Osteocyte (in vitro differentiated cells): Measurements from ENCODE around the gene BMPR1B. TPM values are rescaled to one million over a fixed set of nuclear protein-coding genes. Genes with fewer than 3 reads are reported as not detected.

ENCODE experiments used
- DNase-seq: peaks from one replicate; pipeline ENCODE4 v3.0.0; 2021; ENCODE audit warnings: mixed read lengths; ENCODE audit not compliant: unreplicated experiment; ENCODE audit errors: extremely low spot score
- H3K27ac Mint-ChIP-seq: one replicate; pipeline ENCODE4 v1.8.0; 2021; ENCODE audit warnings: mild to moderate bottlenecking, mixed read lengths; ENCODE audit not compliant: unreplicated experiment
- H3K27me3 Mint-ChIP-seq: one replicate; pipeline ENCODE4 v1.8.0; 2021; ENCODE audit warnings: mixed read lengths; ENCODE audit not compliant: unreplicated experiment
- H3K36me3 Mint-ChIP-seq: one replicate; pipeline ENCODE4 v1.8.0; 2021; ENCODE audit warnings: mixed read lengths; ENCODE audit not compliant: unreplicated experiment
- H3K4me1 Mint-ChIP-seq: one replicate; pipeline ENCODE4 v1.8.0; 2021; ENCODE audit warnings: mixed read lengths; ENCODE audit not compliant: unreplicated experiment
- H3K4me3 Mint-ChIP-seq: one replicate; pipeline ENCODE4 v1.8.0; 2021; ENCODE audit warnings: mild to moderate bottlenecking, moderate library complexity, mixed read lengths; ENCODE audit not compliant: unreplicated experiment
- H3K9me3 Mint-ChIP-seq: one replicate; pipeline ENCODE4 v1.8.0; 2021; ENCODE audit warnings: mixed read lengths; ENCODE audit not compliant: unreplicated experiment
- total RNA-seq: library from RNA; stranded (reverse); gene quantifications from 2 replicates; pipeline ENCODE4 v1.2.1, GENCODE V29; 2021
- TF ChIP-seq, protein P1 (sequence below): fragments of 200-600 bp; sonication (generic); IDR thresholded peaks from 2 replicates; pipeline ENCODE4 v1.5.0; 2021; ENCODE audit warnings: antibody characterized with exemption, mild to moderate bottlenecking, moderate library complexity

BMPR1B gene
- total RNA-seq, 1 donor from 2014 or later, result 1.5 TPM

- H3K27ac Mint-ChIP-seq, result no peak overlapping the region
- H3K4me3 Mint-ChIP-seq, result no peak overlapping the region
- H3K27me3 Mint-ChIP-seq, result no peaks in the 10 kb centered on the region
- peaks cover 2% of the 10 kb centered on the region for H3K4me1 Mint-ChIP-seq
- H3K9me3 Mint-ChIP-seq, result no peaks in the 10 kb centered on the region
- no peaks in the 10 kb centered on the region for H3K36me3 Mint-ChIP-seq
- no peak for DNase-seq
- TF ChIP-seq, protein P1, sequence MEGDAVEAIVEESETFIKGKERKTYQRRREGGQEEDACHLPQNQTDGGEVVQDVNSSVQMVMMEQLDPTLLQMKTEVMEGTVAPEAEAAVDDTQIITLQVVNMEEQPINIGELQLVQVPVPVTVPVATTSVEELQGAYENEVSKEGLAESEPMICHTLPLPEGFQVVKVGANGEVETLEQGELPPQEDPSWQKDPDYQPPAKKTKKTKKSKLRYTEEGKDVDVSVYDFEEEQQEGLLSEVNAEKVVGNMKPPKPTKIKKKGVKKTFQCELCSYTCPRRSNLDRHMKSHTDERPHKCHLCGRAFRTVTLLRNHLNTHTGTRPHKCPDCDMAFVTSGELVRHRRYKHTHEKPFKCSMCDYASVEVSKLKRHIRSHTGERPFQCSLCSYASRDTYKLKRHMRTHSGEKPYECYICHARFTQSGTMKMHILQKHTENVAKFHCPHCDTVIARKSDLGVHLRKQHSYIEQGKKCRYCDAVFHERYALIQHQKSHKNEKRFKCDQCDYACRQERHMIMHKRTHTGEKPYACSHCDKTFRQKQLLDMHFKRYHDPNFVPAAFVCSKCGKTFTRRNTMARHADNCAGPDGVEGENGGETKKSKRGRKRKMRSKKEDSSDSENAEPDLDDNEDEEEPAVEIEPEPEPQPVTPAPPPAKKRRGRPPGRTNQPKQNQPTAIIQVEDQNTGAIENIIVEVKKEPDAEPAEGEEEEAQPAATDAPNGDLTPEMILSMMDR, result no peak
These were observed 326.8 kb downstream of the BMPR1B start for GRCh38 chr4:95084584-95084983.

- Mint-ChIP-seq H3K27me3 (no peaks in the 10 kb centered on the region), H3K4me3 (no peak overlapping the region), H3K27ac (no peak overlapping the region), H3K4me1 (peaks cover 2% of the 10 kb centered on the region), H3K36me3 (no peaks in the 10 kb centered on the region), H3K9me3 (no peaks in the 10 kb centered on the region)
- DNase-seq, result no peak
- TF ChIP-seq, protein P1, result no peak
These were observed 327.5 kb downstream of the BMPR1B start for GRCh38 chr4:95085124-95085833.

DNA sequence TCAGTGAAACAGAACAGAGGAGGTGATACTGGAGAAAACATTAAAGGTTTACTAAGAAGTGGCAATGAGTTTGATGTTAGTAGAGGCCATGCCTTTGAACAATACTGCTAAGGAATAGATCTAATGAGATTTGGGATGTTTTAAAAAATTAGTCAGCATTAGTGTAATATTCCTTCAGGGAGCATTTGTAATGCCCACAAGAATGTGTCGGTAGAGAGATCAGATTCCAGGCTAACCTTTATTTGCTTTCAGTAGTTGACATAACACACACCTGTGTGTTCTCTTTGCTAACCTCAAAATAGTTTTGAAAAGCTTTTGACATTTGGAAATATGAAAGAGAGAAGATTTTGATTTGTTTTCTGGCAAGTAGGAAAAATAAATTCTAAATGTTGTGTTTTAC is 328.8 kb downstream of the BMPR1B start:
- no peaks in the 10 kb centered on the region for H3K36me3 Mint-ChIP-seq
- H3K27me3 Mint-ChIP-seq, result no peaks in the 10 kb centered on the region
- no peak for DNase-seq
- H3K4me3 Mint-ChIP-seq, result no peak overlapping the region
- peaks cover 5% of the 10 kb centered on the region for H3K4me1 Mint-ChIP-seq
- TF ChIP-seq, protein P1, result no peak
- no peak overlapping the region for H3K27ac Mint-ChIP-seq
- no peaks in the 10 kb centered on the region for H3K9me3 Mint-ChIP-seq

- TF ChIP-seq, protein P1, result no peak
- DNase-seq, result no peak
- peaks cover 8% of the 10 kb centered on the region for H3K4me1 Mint-ChIP-seq
- no peaks in the 10 kb centered on the region for H3K27me3 Mint-ChIP-seq
- H3K36me3 Mint-ChIP-seq, result no peaks in the 10 kb centered on the region
- H3K9me3 Mint-ChIP-seq, result no peaks in the 10 kb centered on the region
- H3K4me3 Mint-ChIP-seq, result no peak overlapping the region
- H3K27ac Mint-ChIP-seq, result no peak overlapping the region
These were observed 330.1 kb downstream of the BMPR1B start for GRCh38 chr4:95087657-95088455.

DNA sequence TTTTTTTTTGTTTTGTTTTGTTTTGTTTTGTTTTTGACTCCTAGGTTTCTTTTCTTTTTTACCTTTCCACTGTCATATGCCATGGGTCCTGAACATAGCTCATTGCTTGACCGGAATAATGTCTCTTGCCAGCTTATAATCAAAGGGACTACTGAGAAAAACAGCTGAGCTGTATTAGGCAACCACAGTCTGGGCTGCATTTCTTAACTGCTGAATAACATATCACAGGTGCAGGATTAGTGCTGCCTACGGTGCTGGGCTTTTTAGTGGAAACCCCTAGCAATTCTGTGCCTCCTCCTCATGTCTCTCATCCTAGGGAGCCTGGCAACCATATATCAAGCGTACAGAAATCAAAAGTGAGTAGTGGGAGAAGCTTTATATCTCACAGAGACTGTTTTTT is 333.5 kb downstream of the BMPR1B start:
- Mint-ChIP-seq H3K27ac (no peak overlapping the region), H3K9me3 (no peaks in the 10 kb centered on the region), H3K36me3 (no peaks in the 10 kb centered on the region), H3K4me1 (peaks cover 11% of the 10 kb centered on the region), H3K27me3 (peaks cover 4% of the 10 kb centered on the region), H3K4me3 (no peak overlapping the region)
- TF ChIP-seq, protein P1, result no peak
- no peak for DNase-seq
